Measurements from ENCODE around the gene GALNT1.

DNA sequence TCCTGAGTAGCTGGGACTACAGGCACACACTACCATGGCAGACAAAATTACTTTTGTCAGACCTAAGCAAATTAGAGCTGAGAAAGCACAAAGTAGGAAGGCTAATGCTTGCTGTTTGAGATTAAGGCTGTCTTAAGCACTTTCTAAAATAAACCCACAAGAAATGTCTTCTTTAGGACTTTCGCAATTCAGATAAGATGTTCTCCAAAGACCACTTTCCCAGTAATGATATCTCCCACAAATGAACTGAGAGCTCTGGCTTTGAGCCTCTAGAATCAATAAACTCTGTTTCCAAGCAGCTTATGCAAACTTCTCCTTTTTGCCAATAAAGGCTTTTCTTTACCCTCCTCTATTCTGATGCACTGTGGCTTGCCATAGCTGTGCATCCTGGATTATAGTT is 32.0 kb upstream of the GALNT1 start:
- TF ChIP-seq POLR2A (IDR thresholded peaks at IDR 0.05; ENCODE audit: low read length): no peak
- no peak for TF ChIP-seq GATA1 (IDR thresholded peaks at IDR 0.05; ENCODE audit: low read depth, low read length)

Data from erythroblast (primary cell).